HEK293T (cell line): ENCODE results near the gene PP2D1.

ENCODE experiments used
- CTCF ChIA-PET: fragments of 350-600 bp; formaldehyde crosslinking; extraction: SDS; loops from one replicate; lab custom pipeline; 2021; ENCODE audit warnings: antibody characterized with exemption, inconsistent platforms; lab: Yijun Ruan, JAX
- POLR2A ChIA-PET: fragments of 350-600 bp; formaldehyde crosslinking; extraction: SDS; loops from one replicate; lab custom pipeline; 2020; ENCODE audit warnings: antibody characterized with exemption, inconsistent platforms; lab: Yijun Ruan, JAX
- DNase-seq: peaks from one replicate; pipeline ENCODE4 v3.0.0; 2012; ENCODE audit warnings: mixed read lengths; ENCODE audit errors: extremely low spot score
- ARNT ChIP-seq: fragments of 450-650 bp; IDR thresholded peaks from 2 replicates; pipeline ENCODE4 v1.6.1; 2017; ENCODE audit warnings: mild to moderate bottlenecking
- BHLHE40 ChIP-seq: fragments of 450-650 bp; IDR thresholded peaks from 2 replicates; pipeline ENCODE4 v1.6.1; 2016; ENCODE audit warnings: mild to moderate bottlenecking, moderate library complexity, borderline replicate concordance
- CTBP1 ChIP-seq: fragments of 450-650 bp; IDR thresholded peaks from 2 replicates; pipeline ENCODE4 v1.6.1; 2016; ENCODE audit warnings: borderline replicate concordance
- ELF4 ChIP-seq: fragments of 450-650 bp; IDR thresholded peaks from 2 replicates; pipeline ENCODE4 v1.6.1; 2017; ENCODE audit warnings: antibody characterized with exemption
- FOXA1 ChIP-seq: fragments of 450-650 bp; IDR thresholded peaks from 2 replicates; pipeline ENCODE4 v1.6.1; 2016; ENCODE audit warnings: mild to moderate bottlenecking
- FOXK2 ChIP-seq: fragments of 450-650 bp; IDR thresholded peaks from 2 replicates; pipeline ENCODE4 v1.6.1; 2016; ENCODE audit warnings: mild to moderate bottlenecking
- FOXM1 ChIP-seq: fragments of 450-650 bp; IDR thresholded peaks from 2 replicates; pipeline ENCODE4 v1.6.1; 2017; ENCODE audit warnings: mild to moderate bottlenecking, borderline replicate concordance
- HDGF ChIP-seq: fragments of 450-650 bp; IDR thresholded peaks from 2 replicates; pipeline ENCODE4 v1.6.1; 2017; ENCODE audit warnings: antibody characterized with exemption, borderline replicate concordance
- L3MBTL2 ChIP-seq: fragments of 450-650 bp; conservative IDR thresholded peaks from 2 replicates; pipeline ENCODE4 v1.6.1; 2016; ENCODE audit warnings: mild to moderate bottlenecking
- LEF1 ChIP-seq: fragments of 450-650 bp; IDR thresholded peaks from 2 replicates; pipeline ENCODE4 v1.6.1; 2017; ENCODE audit warnings: mild to moderate bottlenecking, borderline replicate concordance
- NFRKB ChIP-seq: fragments of 450-650 bp; IDR thresholded peaks from 2 replicates; pipeline ENCODE4 v1.6.1; 2016; ENCODE audit warnings: mild to moderate bottlenecking, moderate library complexity
- SP1 ChIP-seq: fragments of 450-650 bp; IDR thresholded peaks from 2 replicates; pipeline ENCODE4 v1.6.1; 2017
- SUZ12 ChIP-seq: fragments of 450-650 bp; IDR thresholded peaks from 2 replicates; pipeline ENCODE4 v1.6.1; 2016; ENCODE audit warnings: mild to moderate bottlenecking
- TARDBP ChIP-seq: fragments of 450-650 bp; IDR thresholded peaks from 2 replicates; pipeline ENCODE4 v1.6.1; 2016
- ZNF384 ChIP-seq: fragments of 450-650 bp; IDR thresholded peaks from 2 replicates; pipeline ENCODE4 v1.6.1; 2016
- TF ChIP-seq, protein P1 (sequence below): fragments of 450-650 bp; IDR thresholded peaks from 2 replicates; pipeline ENCODE4 v1.6.1; 2016

PP2D1 gene

DNA sequence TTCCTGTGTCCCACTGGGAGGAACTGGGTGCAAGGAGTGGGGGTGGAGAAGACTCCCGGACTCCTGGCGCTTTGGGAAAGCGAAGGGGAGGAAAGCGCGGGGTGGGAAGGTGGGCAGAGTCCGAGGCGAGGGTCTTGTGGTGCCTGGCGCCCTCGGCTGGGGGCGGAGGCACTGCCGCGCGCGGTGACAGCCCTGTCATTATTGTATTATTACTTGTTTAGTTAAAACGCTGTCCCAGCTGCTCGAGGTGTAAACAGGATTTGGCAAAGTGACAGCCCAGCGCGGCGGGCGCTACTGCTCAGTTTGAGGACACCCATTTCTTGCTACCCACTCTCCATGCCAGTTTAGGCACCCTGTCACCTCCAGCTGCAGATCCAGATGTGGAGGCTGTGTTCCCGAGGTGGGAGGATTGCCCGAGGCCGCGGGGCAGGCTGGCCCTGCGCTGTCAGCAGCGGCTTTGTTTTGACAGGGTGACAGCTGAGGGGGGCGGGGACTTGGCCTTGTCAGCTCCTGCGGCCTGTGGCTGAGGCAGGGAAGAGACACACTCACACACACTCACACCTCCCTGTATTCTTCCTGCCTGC lies 29.2 kb upstream of the PP2D1 start:
- ChIA-PET POLR2A (interaction anchor here (0.6 to 1.5 kb wide), 2 partner anchors 37 to 476 kb away, joined by 3 to 5 read pairs; no protein-coding TSS in a partner anchor), CTCF (interaction anchor here (0.7 kb wide), 2 partner anchors 17 to 36 kb away, joined by 3 to 4 read pairs; no protein-coding TSS in a partner anchor)
- DNase-seq: peak; percentile 62
- TF ChIP-seq, protein P1, sequence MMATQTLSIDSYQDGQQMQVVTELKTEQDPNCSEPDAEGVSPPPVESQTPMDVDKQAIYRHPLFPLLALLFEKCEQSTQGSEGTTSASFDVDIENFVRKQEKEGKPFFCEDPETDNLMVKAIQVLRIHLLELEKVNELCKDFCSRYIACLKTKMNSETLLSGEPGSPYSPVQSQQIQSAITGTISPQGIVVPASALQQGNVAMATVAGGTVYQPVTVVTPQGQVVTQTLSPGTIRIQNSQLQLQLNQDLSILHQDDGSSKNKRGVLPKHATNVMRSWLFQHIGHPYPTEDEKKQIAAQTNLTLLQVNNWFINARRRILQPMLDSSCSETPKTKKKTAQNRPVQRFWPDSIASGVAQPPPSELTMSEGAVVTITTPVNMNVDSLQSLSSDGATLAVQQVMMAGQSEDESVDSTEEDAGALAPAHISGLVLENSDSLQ: peak; percentile 91
- TF ChIP-seq L3MBTL2 (0 out of 2 replicates have a peak, but pooled peaks have one; percentile 39), SP1 (no peak)

DNA sequence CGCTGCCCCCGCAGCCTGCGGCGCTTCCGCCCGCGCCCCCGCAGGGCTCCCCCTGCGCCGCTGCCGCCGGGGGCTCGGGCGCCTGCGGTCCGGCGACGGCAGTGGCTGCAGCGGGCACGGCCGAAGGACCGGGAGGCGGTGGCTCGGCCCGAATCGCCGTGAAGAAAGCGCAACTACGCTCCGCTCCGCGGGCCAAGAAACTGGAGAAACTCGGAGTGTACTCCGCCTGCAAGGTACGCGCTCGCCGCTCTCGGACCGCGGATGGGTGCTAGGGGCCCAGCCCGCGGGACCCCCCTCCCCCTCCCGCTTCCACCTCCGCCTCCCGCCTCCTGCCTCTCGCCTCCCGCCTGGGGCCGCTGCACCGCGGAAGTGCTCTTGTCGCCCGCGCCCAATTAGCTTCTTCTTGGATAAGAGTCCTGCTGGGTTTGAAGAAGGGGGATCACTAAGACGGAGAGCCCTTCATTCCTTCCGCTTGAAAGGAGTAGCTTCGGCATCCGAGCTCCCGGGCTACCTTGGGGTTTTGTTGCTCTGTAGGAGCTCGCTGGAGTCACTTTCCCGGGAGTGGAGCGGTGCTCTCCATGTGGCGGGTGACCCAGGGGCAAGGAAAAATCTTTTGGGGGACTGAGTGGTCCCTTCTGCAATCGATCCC lies 28.6 kb upstream of the PP2D1 start:
- DNase-seq: peak; percentile 62
- ChIA-PET CTCF (interaction anchor here (0.6 to 0.7 kb wide), 2 partner anchors 17 to 154 kb away, joined by 3 read pairs; no protein-coding TSS in a partner anchor), POLR2A (interaction anchor here (0.6 to 1.5 kb wide), 4 partner anchors 13 to 475 kb away, joined by 3 to 5 read pairs (median 4); partner anchors contain the start of gene SGO1)
- TF ChIP-seq NFRKB: no peak
- TF ChIP-seq TARDBP: no peak
- TF ChIP-seq L3MBTL2: 0 out of 2 replicates have a peak, but pooled peaks have one; percentile 13

DNA sequence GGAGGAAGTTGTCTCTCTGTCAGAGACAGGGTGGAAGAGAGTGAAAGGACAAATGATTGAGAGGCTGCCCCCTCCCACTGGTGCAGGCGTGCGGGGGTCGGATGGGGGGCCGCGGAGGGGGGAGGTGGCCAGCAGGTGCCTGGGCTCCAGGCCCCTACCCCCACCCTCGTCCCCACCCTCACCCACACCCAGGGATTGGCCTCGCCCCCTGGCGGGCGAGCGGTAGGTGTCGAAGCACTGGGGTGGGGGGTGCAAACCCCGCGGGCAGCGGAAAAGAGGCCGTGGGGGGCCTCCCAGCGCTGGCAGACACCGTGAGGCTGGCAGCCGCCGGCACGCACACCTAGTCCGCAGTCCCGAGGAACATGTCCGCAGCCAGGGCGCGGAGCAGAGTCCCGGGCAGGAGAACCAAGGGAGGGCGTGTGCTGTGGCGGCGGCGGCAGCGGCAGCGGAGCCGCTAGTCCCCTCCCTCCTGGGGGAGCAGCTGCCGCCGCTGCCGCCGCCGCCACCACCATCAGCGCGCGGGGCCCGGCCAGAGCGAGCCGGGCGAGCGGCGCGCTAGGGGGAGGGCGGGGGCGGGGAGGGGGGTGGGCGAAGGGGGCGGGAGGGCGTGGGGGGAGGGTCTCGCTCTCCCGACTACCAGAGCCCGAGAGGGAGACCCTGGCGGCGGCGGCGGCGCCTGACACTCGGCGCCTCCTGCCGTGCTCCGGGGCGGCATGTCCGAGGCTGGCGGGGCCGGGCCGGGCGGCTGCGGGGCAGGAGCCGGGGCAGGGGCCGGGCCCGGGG lies 27.9 kb upstream of the PP2D1 start, which contains the start of gene KAT2B:
KAT2B (plus strand) TSS at position 682 of the 783 bp plus-strand sequence; CDS start at position 714, 32 bp downstream.
- peak; percentile 77 for DNase-seq
- ChIA-PET POLR2A (interaction anchor here (1.0 to 1.5 kb wide), 3 partner anchors 13 to 146 kb away, joined by 3 to 5 read pairs (median 5); partner anchors contain the start of gene SGO1), CTCF (interaction anchor here (0.6 kb wide), 1 partner anchor 153 kb away, joined by 3 read pairs; no protein-coding TSS in a partner anchor)
- TF ChIP-seq, protein P1: peak; percentile 71
- TF ChIP-seq TARDBP: no peak

DNA sequence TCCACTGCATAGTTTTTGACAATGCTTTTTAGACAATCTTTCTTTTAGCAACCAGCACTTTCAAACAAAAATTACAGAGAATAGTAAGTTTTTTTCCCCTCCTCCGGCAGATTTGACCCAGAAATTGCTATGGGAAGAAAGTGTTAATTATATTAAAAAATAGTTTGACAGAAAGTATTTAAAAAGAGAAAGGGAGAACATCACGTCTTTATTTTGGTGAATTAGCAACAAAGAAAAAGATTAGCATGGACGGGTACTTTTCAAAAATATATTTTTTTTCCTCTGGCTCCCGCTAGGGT lies 27.4 kb upstream of the PP2D1 start:
- DNase-seq: no peak
- POLR2A ChIA-PET: interaction anchor here (1.4 kb wide), 1 partner anchor 147 kb away, joined by 3 read pairs; the partner anchor contains the start of gene SGO1
- CTCF ChIA-PET: no interaction called here
- TF ChIP-seq ELF4 (no peak), ARNT (no peak), SP1 (no peak), FOXA1 (no peak), FOXK2 (no peak), HDGF (no peak), TARDBP (no peak), NFRKB (no peak), BHLHE40 (no peak), CTBP1 (no peak), L3MBTL2 (no peak; the same call in 1 of the 2 replicates), FOXM1 (no peak), ZNF384 (no peak), LEF1 (no peak), SUZ12 (no peak)
- TF ChIP-seq, protein P1: no peak

DNA sequence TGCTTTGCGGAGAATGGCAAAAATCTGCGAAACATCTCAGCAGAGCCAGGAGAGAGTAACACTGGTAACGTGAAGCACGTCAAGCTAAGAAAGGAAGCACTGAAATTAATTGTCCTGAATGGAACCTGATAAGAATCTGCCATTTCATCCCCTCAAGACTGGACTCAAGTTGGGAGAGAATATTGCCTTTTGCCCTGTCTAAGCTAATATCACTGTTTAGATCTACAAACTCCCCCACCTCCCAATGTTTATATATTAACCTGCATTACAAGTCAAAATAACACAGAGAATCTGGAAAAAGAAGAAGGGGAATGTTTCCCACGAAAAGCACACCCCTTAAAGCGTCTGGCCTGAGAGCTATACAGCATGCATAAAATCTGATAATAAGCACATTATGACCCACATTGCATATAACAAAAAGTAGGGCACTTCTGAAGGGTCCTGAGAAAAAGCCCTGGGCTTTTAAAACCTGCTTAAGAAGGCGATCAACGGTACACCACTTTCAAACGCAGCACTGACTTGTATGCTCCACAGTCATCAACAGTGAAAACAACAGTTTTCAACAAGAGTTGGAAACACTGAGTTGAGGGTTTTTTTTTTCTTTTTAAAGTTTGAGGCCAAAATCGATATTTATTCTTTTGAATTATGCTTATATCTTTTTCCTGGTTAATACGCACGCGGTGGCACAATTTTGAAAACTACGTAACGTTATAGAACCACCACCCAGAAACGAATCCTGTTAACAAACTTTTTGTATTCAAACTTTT lies 26.8 kb upstream of the PP2D1 start:
- TF ChIP-seq HDGF (no peak), FOXA1 (no peak), ZNF384 (no peak), SUZ12 (no peak), L3MBTL2 (no peak; the same call in 1 of the 2 replicates), ELF4 (no peak), NFRKB (no peak), FOXK2 (no peak), LEF1 (no peak), BHLHE40 (no peak), TARDBP (no peak), CTBP1 (no peak)
- no peak for DNase-seq
- CTCF ChIA-PET: no interaction called here
- POLR2A ChIA-PET: no interaction called here
